Duodenal mucosa (tissue), 2 donors: Measurements from ENCODE around the gene RASL11B.

Experiments used
- H3K27ac ChIP-seq: one replicate; pipeline ENCODE4 v1.7.0; 2013; ENCODE audit warnings: low read depth, low read length
- H3K27me3 ChIP-seq, 2 donors: one replicate each; pipeline ENCODE4 v1.7.0; 2013; ENCODE audit warnings: low read length in 2 of 2, control low read depth in 1 of 2; ENCODE audit not compliant: insufficient read depth in 2 of 2, control insufficient read depth in 1 of 2
- H3K36me3 ChIP-seq, 2 donors: one replicate each; pipeline ENCODE4 v1.7.0; 2013; ENCODE audit warnings: low read length in 2 of 2, control low read depth in 1 of 2; ENCODE audit not compliant: insufficient read depth in 2 of 2, control insufficient read depth in 1 of 2
- H3K4me1 ChIP-seq, 2 donors: one replicate each; pipeline ENCODE4 v1.7.0; 2013; ENCODE audit warnings: low read length in 2 of 2, control low read depth in 1 of 2; ENCODE audit not compliant: insufficient read depth in 2 of 2, control insufficient read depth in 1 of 2
- H3K4me3 ChIP-seq, 2 donors: one replicate each; pipeline ENCODE4 v1.7.0; 2013; ENCODE audit warnings: low read length in 2 of 2, low read depth in 1 of 2
- H3K9ac ChIP-seq, 2 donors: one replicate each; pipeline ENCODE4 v1.7.0; 2013; ENCODE audit warnings: low read length in 2 of 2, low read depth in 1 of 2
- H3K9me3 ChIP-seq, 2 donors: one replicate each; pipeline ENCODE4 v1.7.0; 2013; ENCODE audit warnings: low read length in 2 of 2, control low read depth in 1 of 2; ENCODE audit not compliant: control insufficient read depth in 1 of 2

RASL11B gene

DNA sequence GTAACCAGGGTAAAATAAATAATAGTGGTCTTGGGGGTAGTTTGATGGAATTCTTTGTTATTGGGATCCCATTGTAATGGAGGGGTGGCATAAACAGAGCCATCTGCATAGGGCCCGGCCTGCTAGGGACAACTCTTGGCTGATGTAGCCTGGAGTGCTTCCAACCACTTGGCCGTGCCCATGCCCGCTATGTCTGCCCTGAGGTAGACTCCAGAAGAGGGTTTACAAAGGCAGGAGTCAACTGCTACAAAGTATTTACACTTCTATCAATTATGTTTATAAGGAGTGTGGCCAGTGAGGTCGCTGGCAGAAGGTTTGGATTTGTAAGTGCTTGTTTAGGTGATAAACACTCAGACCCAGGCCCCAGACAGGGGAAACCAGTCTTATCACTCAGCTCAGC lies 8.1 kb downstream of the RASL11B start:
- no peak overlapping the region for H3K9ac ChIP-seq
- H3K27ac ChIP-seq: no peak overlapping the region
- no peaks in the 10 kb centered on the region for H3K9me3 ChIP-seq
- no peak overlapping the region for H3K4me3 ChIP-seq
- no peaks in the 10 kb centered on the region for H3K27me3 ChIP-seq
- H3K4me1 ChIP-seq: no peaks in the 10 kb centered on the region
- H3K36me3 ChIP-seq: no peaks in the 10 kb centered on the region

DNA sequence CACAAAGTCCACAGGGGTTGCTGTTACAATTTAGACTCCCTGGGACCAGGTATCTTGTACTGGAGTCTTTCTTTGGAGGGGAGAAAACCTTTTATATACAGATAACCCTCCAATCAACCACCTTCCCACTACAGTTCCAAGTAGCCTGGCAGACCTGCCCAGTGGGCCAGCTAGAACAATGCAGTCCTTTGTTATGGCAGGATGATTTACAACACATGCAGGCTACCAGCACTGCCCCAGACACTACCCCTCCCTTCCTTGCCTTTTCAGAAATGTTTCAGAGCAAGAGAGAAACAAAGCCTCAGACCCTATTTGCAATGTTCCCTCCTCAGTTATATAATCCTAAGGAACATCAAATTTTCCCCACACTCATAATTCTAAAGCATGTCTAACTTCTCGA lies 11.1 kb downstream of the RASL11B start:
- Histone ChIP-seq H3K4me1 (no peaks in the 10 kb centered on the region), H3K4me3 (no peak overlapping the region), H3K36me3 (no peaks in the 10 kb centered on the region), H3K27ac (no peak overlapping the region), H3K9me3 (no peaks in the 10 kb centered on the region), H3K27me3 (no peaks in the 10 kb centered on the region), H3K9ac (no peak overlapping the region)

- no peak overlapping the region for H3K9ac ChIP-seq
- H3K36me3 ChIP-seq: no peaks in the 10 kb centered on the region
- no peaks in the 10 kb centered on the region for H3K4me1 ChIP-seq
- H3K4me3 ChIP-seq: no peak overlapping the region
- H3K27me3 ChIP-seq: no peaks in the 10 kb centered on the region
- no peak overlapping the region for H3K27ac ChIP-seq
- H3K9me3 ChIP-seq: no peaks in the 10 kb centered on the region
Measured at GRCh38 chr4:52873861-52874343, 11.8 kb downstream of the RASL11B start.

DNA sequence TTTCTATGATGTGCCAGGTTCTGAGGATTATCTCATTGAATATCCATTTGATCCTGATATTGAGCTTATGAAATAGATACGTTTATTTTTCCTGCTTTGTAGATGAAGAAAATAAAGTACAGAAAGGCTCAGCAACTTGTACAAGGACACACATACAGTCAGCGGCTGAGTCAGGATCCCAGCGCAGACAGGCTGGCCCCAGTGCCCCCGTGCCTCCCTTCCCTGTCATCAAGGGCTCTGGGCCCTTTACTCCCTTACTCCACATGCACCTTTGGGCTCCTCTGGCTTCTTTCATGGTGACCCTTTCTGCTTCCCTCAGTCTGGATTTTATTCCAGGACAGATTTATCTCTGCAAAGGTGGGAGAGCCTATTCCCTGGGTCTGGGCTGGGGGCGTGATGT lies 12.8 kb downstream of the RASL11B start:
- Histone ChIP-seq H3K4me3 (no peak overlapping the region), H3K27me3 (no peaks in the 10 kb centered on the region), H3K27ac (no peak overlapping the region), H3K9me3 (no peaks in the 10 kb centered on the region), H3K4me1 (no peaks in the 10 kb centered on the region), H3K36me3 (no peaks in the 10 kb centered on the region), H3K9ac (no peak overlapping the region)

GRCh38 chr4:52876069-52876468 lies 14.0 kb downstream of the RASL11B start:
- Histone ChIP-seq H3K4me3 (no peak overlapping the region), H3K4me1 (no peaks in the 10 kb centered on the region), H3K9me3 (no peaks in the 10 kb centered on the region), H3K36me3 (no peaks in the 10 kb centered on the region), H3K27me3 (no peaks in the 10 kb centered on the region), H3K27ac (no peak overlapping the region), H3K9ac (no peak overlapping the region)

- Histone ChIP-seq H3K36me3 (no peaks in the 10 kb centered on the region), H3K27me3 (no peaks in the 10 kb centered on the region), H3K4me3 (no peak overlapping the region), H3K9me3 (no peaks in the 10 kb centered on the region), H3K27ac (no peak overlapping the region), H3K4me1 (no peaks in the 10 kb centered on the region), H3K9ac (no peak overlapping the region)
Measured at GRCh38 chr4:52877036-52877435, 14.9 kb downstream of the RASL11B start.

- no peaks in the 10 kb centered on the region for H3K9me3 ChIP-seq
- H3K4me1 ChIP-seq: no peaks in the 10 kb centered on the region
- no peaks in the 10 kb centered on the region for H3K36me3 ChIP-seq
- H3K27ac ChIP-seq: no peak overlapping the region
- H3K27me3 ChIP-seq: no peaks in the 10 kb centered on the region
- no peak overlapping the region for H3K4me3 ChIP-seq
- H3K9ac ChIP-seq: no peak overlapping the region
Measured at GRCh38 chr4:52877694-52878093, 15.6 kb downstream of the RASL11B start.

DNA sequence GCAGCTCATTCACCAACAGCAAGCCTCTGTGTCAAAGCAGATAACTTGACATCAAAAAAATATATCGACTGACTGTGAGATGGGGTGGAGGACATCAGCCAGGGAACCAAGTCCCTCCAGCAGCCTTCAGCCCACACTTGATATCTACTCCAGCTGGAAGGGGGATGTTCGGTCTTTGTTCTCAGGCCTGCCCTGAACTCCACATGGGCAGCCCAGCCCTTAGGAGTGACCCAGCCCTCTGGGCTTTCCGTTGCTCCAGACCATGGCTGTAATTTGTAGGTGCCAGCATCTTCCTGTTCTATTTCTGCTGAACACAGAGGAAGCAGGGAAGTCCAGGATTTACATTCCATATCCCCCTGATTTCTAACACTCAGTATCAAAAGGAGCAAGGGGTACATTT lies 17.4 kb downstream of the RASL11B start:
- H3K4me3 ChIP-seq: no peak overlapping the region
- no peaks in the 10 kb centered on the region for H3K36me3 ChIP-seq
- H3K9ac ChIP-seq: no peak overlapping the region
- H3K9me3 ChIP-seq: no peaks in the 10 kb centered on the region
- no peaks in the 10 kb centered on the region for H3K4me1 ChIP-seq
- no peaks in the 10 kb centered on the region for H3K27me3 ChIP-seq
- no peak overlapping the region for H3K27ac ChIP-seq

DNA sequence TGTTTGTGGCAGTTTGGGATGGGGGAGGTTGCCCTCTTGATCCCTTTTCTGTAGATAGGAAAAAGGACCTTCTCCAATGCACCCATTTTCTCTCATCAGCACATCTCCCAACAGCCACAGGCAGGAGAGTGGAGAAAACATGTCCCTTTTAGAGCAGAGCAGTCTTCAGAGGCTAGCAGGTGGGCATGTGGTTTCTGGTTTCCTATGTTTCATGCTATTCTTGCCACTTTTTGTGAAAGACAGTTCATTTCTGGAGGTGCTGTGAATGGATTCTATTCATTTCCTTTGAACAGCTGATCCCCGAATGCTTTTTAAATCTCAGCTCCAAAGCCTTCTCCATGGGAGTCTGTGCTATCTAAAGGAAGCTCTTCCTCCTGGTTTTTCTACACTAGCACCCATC lies 18.9 kb downstream of the RASL11B start:
- H3K36me3 ChIP-seq: no peaks in the 10 kb centered on the region
- H3K9ac ChIP-seq: no peak overlapping the region
- H3K27ac ChIP-seq: no peak overlapping the region
- H3K27me3 ChIP-seq: no peaks in the 10 kb centered on the region
- H3K9me3 ChIP-seq: no peaks in the 10 kb centered on the region
- H3K4me1 ChIP-seq: no peaks in the 10 kb centered on the region
- H3K4me3 ChIP-seq: no peak overlapping the region

DNA sequence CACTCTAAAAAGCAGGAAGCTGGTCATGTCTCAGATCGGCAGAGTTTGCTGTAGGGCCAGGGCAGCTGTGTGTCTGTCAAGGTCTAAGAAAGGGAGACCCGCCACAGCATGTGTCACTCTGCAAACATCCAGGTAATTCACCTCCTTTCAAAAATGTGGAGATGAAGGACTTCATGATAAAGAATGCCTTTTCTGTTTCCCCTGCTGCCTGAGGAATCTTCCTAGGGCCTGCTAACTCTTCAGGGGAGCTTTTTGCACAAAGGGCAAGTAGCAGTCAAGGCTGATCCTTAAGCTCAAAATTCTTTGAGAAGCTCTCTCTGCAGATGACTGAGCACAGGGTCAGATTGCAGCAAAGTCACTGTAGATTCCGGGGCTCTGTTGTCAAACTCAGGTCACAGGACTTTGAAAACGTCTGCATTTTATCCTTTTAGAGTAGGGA lies 21.1 kb downstream of the RASL11B start:
- H3K4me1 ChIP-seq: no peaks in the 10 kb centered on the region
- H3K9me3 ChIP-seq: no peaks in the 10 kb centered on the region
- H3K27ac ChIP-seq: no peak overlapping the region
- H3K27me3 ChIP-seq: no peaks in the 10 kb centered on the region
- no peak overlapping the region for H3K9ac ChIP-seq
- H3K4me3 ChIP-seq: no peak overlapping the region
- H3K36me3 ChIP-seq: no peaks in the 10 kb centered on the region
